ENCODE measurements around the gene KCTD3.

- TF ChIP-seq RAD51 (IDR thresholded peaks at IDR 0.05; ENCODE audit: borderline replicate concordance): no peak
- TF ChIP-seq KAT7 (CRISPR knock-in tag; IDR thresholded peaks at IDR 0.05; ENCODE audit: borderline replicate concordance): no peak
- no peak for TF ChIP-seq HDAC2 (CRISPR knock-in tag; IDR thresholded peaks at IDR 0.05)
- TF ChIP-seq TCF12 (IDR thresholded peaks at IDR 0.05): no peak
- TF ChIP-seq TCF12 (CRISPR knock-in tag; IDR thresholded peaks at IDR 0.05): no peak
- TF ChIP-seq RXRB (CRISPR knock-in tag; IDR thresholded peaks at IDR 0.05; ENCODE audit: borderline replicate concordance): no peak
- no peak for TF ChIP-seq MEF2D (CRISPR knock-in tag; IDR thresholded peaks at IDR 0.05)
- TF ChIP-seq RXRA (CRISPR knock-in tag; IDR thresholded peaks at IDR 0.05): no peak
- TF ChIP-seq BATF2 (CRISPR knock-in tag; IDR thresholded peaks at IDR 0.05): no peak
- no peak for TF ChIP-seq JUND (CRISPR knock-in tag; IDR thresholded peaks at IDR 0.05)
- no peak for TF ChIP-seq ZNF224 (CRISPR knock-in tag; IDR thresholded peaks at IDR 0.05)
Observed at GRCh38 chr1:215623162-215623561, 56.1 kb downstream of the KCTD3 start.

Data from HepG2 (cell line).